ENCODE results near the gene UBD. TPM values are rescaled to one million over a fixed set of nuclear protein-coding genes. Genes with fewer than 3 reads are reported as not detected.

The UBD gene
- total and polyA plus RNA-seq, 10 of the 15 experiments (the other 5 are each of a cell fraction or from before 2014, with no cell fraction given), result 23.4 to 101 (median 35.7) TPM

DNA sequence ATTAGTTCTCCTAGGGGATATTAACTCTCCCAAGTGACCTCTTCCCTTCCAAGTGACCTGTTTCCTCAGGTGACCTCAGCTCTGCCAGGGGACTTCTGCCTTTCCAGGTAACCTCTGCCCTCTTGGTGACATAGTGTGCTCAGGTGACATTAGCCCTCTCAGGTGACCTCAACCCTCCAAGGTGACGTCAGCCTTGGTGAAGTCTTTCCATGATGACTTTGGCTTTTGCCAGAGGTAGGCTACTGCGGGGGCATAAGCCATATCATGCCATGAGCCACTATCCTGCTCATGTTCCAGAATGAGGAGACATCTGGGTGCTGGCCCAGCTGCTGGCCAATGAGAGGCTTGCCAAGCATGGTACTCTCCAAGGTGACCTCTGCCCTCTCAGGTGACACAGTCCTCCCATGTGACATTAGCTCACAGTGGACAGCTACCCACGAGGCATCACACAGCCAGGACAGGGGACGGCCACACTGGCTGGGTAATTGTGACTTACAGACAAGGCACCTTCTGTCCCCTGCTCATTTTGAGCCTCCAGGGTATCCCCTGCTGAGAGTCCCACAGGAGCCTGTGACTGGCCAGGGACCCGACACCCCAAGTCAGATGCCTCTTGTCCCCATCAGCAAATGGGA lies 31.1 kb downstream of the UBD start:
- no peak for DNase-seq (ENCODE audit: low read depth, low spot score)
- H3K9ac ChIP-seq (ENCODE audit: control insufficient read depth, insufficient read depth, low read length), result no peak overlapping the region
- 12% methylated on average over 5 of the region's 5 CpGs for WGBS (ENCODE audit: insufficient coverage, insufficient replicate concordance, low lambda C conversion rate, missing lambda C conversion rate)
- ChIA-PET SMC1A (ENCODE audit: uncharacterized antibody, unreplicated experiment) (no interaction called here), POLR2A (no interaction called here), CTCF (no interaction called here), RAD21 (ENCODE audit: unreplicated experiment) (no interaction called here)
- no peak for FAIRE-seq
- no peaks in the 10 kb centered on the region for H3K4me1 ChIP-seq (ENCODE audit: control insufficient read depth, insufficient read depth, low read length)
- H3K36me3 ChIP-seq (ENCODE audit: control insufficient read depth in 2 of 2, insufficient read depth in 2 of 2, low read length in 1 of 2), result no peaks in the 10 kb centered on the region
- H3K79me2 ChIP-seq (ENCODE audit: control insufficient read depth, insufficient read depth, low read length), result no peaks in the 10 kb centered on the region
- no peaks in the 10 kb centered on the region for H4K20me1 ChIP-seq (ENCODE audit: control insufficient read depth, insufficient read depth)
- H3K4me2 ChIP-seq (ENCODE audit: control insufficient read depth, insufficient read depth), result no peak overlapping the region
- intact Hi-C loops (cut with micrococcal nuclease; ENCODE audit: unreplicated experiment) (no loop called here), in situ Hi-C loops (cut with MboI) (no loop called here)
- H3K4me3 ChIP-seq, result no peak overlapping the region
- ATAC-seq, result no peak
- no peak overlapping the region for H2AFZ ChIP-seq (ENCODE audit: control insufficient read depth, low read depth, low read length)
- no peak overlapping the region for H3K27ac ChIP-seq (ENCODE audit: control insufficient read depth, insufficient read depth)
- no peaks in the 10 kb centered on the region for H3K9me3 ChIP-seq (replicated peaks; ENCODE audit: control insufficient read depth, insufficient read depth, low read length)
- BruUV-seq (replicated peaks), result no TSS peak
- TF ChIP-seq IRF4 (IDR thresholded peaks at IDR 0.05; ENCODE audit: low read depth, low read length) (no peak), RELB (IDR thresholded peaks at IDR 0.05; ENCODE audit: low read depth) (no peak), NR2C2 (IDR thresholded peaks at IDR 0.05; ENCODE audit: borderline replicate concordance, control insufficient read depth, insufficient read length, low read depth) (no peak), PAX8 (IDR thresholded peaks at IDR 0.05) (no peak), FOS (IDR thresholded peaks at IDR 0.05; ENCODE audit: borderline replicate concordance, extremely low read depth, insufficient read length) (no peak), SREBF1 (IDR thresholded peaks at IDR 0.05; ENCODE audit: low read length) (no peak), MXI1 (IDR thresholded peaks at IDR 0.05; ENCODE audit: low read depth, low read length) (no peak), SPI1 (IDR thresholded peaks at IDR 0.05; ENCODE audit: borderline replicate concordance, insufficient read depth, low read depth, low read length) (no peak), SMARCA5 (IDR thresholded peaks at IDR 0.05) (no peak), ZNF217 (IDR thresholded peaks at IDR 0.05) (no peak), IRF5 (IDR thresholded peaks at IDR 0.05; ENCODE audit: borderline replicate concordance) (no peak), TARDBP (IDR thresholded peaks at IDR 0.05; ENCODE audit: borderline replicate concordance) (no peak), EGR1 (IDR thresholded peaks at IDR 0.05; ENCODE audit: borderline replicate concordance in 1 of 2, low read depth in 2 of 2, low read length in 2 of 2) (no peak), LARP7 (IDR thresholded peaks at IDR 0.05) (no peak), IKZF1 (conservative IDR thresholded peaks at IDR 0.05) (no peak), NR2C1 (IDR thresholded peaks at IDR 0.05) (no peak)
- TF ChIP-seq, protein P1, sequence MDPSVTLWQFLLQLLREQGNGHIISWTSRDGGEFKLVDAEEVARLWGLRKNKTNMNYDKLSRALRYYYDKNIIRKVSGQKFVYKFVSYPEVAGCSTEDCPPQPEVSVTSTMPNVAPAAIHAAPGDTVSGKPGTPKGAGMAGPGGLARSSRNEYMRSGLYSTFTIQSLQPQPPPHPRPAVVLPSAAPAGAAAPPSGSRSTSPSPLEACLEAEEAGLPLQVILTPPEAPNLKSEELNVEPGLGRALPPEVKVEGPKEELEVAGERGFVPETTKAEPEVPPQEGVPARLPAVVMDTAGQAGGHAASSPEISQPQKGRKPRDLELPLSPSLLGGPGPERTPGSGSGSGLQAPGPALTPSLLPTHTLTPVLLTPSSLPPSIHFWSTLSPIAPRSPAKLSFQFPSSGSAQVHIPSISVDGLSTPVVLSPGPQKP (IDR thresholded peaks at IDR 0.05; ENCODE audit: low read depth, low read length), result no peak
- H3K27me3 ChIP-seq (replicated peaks in 1 of 2; ENCODE audit: control insufficient read depth in 2 of 2, insufficient read depth in 2 of 2, low read length in 1 of 2), result 0 out of 4 replicates have a peak, but pooled peaks cover 0 to 3% of the 10 kb centered on the region in 2 experiments

Measured in GM12878 (cell line).